GM21576 (cell line): ENCODE data around the gene TRABD.

ENCODE experiments used
- ATAC-seq: cut with Tn5 transposase; IDR thresholded peaks from one replicate; pipeline ENCODE4 v1.9.1; 2021; ENCODE audit warnings: mild to moderate bottlenecking, moderate library complexity; ENCODE audit not compliant: unreplicated experiment

TRABD gene

DNA sequence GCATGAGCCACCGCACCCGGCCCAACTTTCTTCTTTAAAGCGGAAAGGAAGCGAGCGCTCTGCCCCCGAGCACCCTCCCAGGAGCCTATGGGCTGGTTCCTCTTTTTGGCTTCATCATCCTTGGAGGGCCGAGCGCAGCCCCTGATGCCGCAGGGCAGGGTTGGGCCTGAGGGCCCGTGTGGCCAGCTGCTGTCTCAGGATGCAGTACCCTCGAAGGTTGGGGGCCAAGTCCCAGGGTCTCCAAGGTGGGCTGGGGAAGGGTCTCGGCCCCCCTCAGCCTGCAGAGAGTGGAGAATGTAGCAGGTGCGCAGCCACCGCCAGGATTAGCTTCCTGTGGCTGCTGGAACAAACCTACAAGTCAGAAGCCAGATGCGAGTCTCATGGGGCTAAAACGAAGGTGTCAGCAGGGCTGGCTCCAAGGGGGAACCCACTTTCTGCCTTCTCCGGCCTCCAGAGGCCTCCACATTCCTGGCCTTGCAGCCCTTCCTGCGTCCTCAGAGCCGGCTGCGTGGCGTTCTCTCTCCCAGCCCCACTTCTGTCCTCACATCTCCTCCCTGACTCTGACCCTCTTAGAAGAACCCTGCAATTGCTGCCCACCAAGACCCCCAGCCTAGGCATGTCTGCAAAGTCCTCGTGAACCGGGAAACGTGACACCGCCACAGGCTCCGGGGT is 12.3 kb upstream of the TRABD start:
- no peak for ATAC-seq

GRCh38 chr22:50173983-50174355 is 11.7 kb upstream of the TRABD start:
- no peak for ATAC-seq

GRCh38 chr22:50174382-50175190 is 11.1 kb upstream of the TRABD start:
- no peak for ATAC-seq

DNA sequence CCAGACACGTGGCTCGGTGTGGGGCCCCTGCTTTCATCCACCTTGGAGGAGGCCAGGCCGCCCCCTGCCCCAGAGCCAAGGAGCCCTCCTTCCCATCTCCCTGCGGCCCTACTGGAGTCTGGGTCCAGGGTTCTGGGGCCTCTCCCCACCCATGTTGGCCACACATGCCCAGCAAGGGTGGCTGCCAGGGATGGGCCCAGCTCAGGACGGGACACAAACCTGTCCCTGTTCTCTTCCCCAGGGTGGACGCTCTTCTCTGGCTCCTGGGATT is 10.6 kb upstream of the TRABD start:
- no peak for ATAC-seq

- ATAC-seq: no peak
Measured at GRCh38 chr22:50175921-50176849, 9.5 kb upstream of the TRABD start.

- no peak for ATAC-seq
Measured at GRCh38 chr22:50176850-50177536, 8.7 kb upstream of the TRABD start.

GRCh38 chr22:50177537-50178470 is 7.9 kb upstream of the TRABD start:
- ATAC-seq: no peak

GRCh38 chr22:50178471-50178864 is 7.2 kb upstream of the TRABD start:
- no peak for ATAC-seq

DNA sequence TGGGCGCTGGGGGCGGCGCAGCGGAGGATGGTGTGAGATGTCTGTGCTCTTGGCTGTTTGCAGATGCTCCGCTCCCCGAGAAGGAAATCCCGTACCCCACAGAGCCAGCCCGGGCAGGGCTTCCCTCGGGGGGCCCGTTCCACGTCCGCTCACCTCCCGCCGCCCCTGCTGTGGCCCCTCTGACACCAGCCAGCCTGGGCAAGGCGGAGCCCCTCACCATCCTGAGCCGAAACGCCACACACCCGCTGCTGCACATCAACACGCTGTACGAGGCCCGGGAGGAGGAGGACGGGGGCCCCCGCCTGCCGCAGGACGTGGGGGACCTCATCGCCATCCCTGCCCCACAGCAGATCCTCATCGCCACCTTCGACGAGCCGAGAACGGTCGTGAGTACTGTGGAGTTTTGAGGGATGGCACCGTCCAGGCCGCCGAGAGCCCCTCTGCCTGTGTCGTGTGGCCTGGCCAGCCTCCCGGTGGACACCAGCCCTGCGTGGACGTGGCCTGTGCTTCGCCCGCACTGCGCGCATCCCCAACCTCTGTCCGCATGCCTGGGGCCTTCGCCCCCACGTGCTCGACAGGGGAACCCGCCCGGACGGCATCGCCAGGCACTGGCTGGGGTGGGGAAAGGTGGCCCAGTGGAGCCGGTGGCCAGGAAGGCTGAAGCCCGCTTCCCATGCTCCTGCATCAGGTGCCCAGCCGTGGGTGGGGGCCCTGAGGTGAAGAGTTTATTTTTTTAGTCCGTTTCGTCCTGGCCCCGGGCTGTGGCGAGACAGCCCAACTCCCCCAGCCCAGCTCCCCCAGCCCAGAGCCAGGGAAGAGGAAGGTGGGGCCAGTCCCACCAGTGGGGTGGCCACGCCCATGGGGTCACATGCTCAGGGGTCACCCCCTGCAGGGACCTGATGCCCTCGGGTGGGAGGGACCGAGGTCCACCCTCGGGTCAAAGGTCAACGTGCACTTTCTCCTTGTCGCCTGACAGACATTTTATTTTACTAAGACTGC is 6.5 kb upstream of the TRABD start:
- no peak for ATAC-seq

DNA sequence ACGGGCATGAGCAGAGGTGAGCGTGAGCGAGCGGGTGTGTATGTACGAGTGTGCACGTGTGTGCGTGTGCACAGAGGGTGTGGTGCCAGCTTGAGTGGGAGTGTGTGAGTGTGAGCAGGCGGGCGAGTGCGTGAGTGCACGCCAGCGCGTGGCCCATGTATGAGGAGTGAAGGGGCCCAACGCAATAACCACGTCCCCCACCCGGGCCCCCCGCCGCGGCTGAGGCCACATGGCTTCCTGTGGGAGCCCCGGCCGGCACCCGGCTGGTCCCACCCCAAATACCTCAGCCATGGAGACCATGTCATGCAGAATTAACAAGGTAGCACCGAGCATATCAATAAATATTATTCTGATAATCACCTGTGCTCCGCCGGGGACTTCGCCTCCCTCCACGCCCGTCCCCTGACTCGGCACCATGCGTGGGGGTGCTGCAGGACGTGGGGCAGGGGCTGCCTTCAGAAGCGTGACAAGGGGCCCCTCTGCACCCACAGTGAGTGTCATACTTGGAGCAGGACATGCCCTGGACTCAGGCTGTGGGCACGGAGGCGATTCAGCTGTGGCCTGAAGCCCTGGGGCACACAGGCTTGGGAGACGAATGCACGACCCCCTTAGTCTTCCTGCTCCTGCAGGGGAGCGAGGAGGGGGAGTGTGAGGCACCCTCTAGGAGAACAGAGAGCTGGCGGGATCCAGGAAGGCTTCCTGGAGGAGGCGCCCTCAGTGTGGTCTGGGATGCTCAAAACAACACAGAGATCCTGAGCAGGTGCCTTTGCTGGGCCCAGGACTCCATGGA is 5.6 kb upstream of the TRABD start:
- ATAC-seq: no peak

DNA sequence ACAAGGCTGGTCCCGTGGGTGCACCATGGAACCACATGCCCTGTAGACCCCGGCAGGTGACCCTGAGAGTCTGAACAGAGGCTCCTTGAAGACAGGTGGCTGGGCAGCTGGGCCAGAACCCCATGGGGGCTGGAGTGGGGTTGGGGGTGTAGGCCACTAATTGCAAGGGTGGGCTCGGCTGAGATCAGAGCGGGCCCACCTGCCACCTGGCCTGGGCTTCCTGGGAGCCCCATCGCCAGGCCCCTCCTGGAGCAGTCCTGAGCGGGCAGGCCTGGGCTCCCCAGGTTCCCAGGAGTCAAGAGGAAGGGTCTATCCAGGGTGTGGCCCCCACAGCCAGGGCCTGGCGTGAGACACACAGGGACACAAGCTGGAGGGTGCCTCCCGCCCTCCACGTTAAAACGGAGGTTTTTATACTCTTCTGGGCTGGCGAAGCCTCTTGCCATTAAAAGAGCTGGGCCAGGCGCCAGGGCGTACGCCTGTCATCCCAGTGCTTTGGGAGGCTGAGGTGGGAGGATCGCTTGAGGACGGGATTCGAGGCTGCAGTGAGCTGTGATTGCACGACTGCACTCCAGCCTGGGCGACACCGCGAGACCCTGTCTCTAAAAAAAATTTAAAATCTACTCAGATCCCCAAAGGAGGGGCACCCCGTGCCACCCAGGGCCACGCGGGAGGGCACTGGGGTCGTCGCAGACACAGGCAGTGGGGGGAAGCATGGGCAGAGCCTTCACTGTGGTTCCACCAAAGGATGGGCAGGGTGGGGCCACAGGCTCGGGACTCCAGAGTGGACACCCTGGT is 4.8 kb upstream of the TRABD start:
- ATAC-seq: no peak

GRCh38 chr22:50182176-50183081 is 3.3 kb upstream of the TRABD start:
- no peak for ATAC-seq

- ATAC-seq: no peak
Measured at GRCh38 chr22:50183141-50183971, 2.4 kb upstream of the TRABD start.

- no peak for ATAC-seq
Measured at GRCh38 chr22:50184004-50184901, 1.5 kb upstream of the TRABD start.
